Neutrophil (primary cell): ENCODE measurements around the gene SLC44A4.
"Not testable (repeated sequence)": the region's sequence is repeated elsewhere in the genome, so short reads cannot be mapped to it uniquely, and the experiment has no call there.

ENCODE experiments used
- H3K27ac ChIP-seq: fragments of 200-600 bp; sonication (generic); 2 replicates; pipeline ENCODE4 v1.5.1; 2016; ENCODE audit warnings: mild to moderate bottlenecking, moderate library complexity
- H3K27me3 ChIP-seq: fragments of 200-600 bp; sonication (generic); 2 replicates; pipeline ENCODE4 v1.6.0; 2016; ENCODE audit warnings: mild to moderate bottlenecking
- H3K36me3 ChIP-seq: fragments of 200-600 bp; sonication (generic); 2 replicates; pipeline ENCODE4 v1.5.1; 2017
- H3K4me1 ChIP-seq, 2 experiments: fragments of 200-600 bp in 1 of 2; sonication (generic) in 1 of 2; 1 replicate in 1 of 2; 2 replicates in 1 of 2; pipeline versions ENCODE4 v1.5.1 to v1.6.1; 2013 to 2016; ENCODE audit warnings: low read depth in 1 of 2, low read length in 1 of 2, mild to moderate bottlenecking in 1 of 2, moderate library complexity in 1 of 2; ENCODE audit not compliant: control insufficient read depth in 1 of 2, insufficient read depth in 1 of 2
- H3K4me3 ChIP-seq, 2 experiments: fragments of 200-600 bp in 1 of 2; sonication (generic) in 1 of 2; 1 replicate in 1 of 2; 2 replicates in 1 of 2; pipeline ENCODE4 v1.5.1; 2013 to 2016; ENCODE audit warnings: low read depth in 1 of 2, low read length in 1 of 2, mild to moderate bottlenecking in 1 of 2, moderate library complexity in 1 of 2
- H3K9me3 ChIP-seq: fragments of 200-600 bp; sonication (generic); 2 replicates; pipeline ENCODE4 v1.5.1; 2016
- CTCF ChIP-seq: fragments of 200-600 bp; sonication (generic); IDR thresholded peaks from 2 replicates; pipeline ENCODE4 v1.5.1; 2016; ENCODE audit warnings: antibody characterized with exemption

Gene SLC44A4

GRCh38 chr6:31827286-31828079 is 51.3 kb downstream of the SLC44A4 start, which contains the start of gene HSPA1B:
HSPA1B (plus strand) TSS chr6:31827738; CDS start chr6:31827951, 213 bp downstream.
- peak within 1 kb of the TSS; percentile 76 to 85 for H3K4me3 ChIP-seq
- H3K27me3 ChIP-seq = no peaks in the 10 kb centered on the region
- H3K4me1 ChIP-seq = peaks cover 65 to 72% of the 10 kb centered on the region in 2 experiments
- H3K27ac ChIP-seq = peak within 1 kb of the TSS; percentile 95
- no peaks in the 10 kb centered on the region for H3K36me3 ChIP-seq
- TF ChIP-seq CTCF = peak; percentile 25
- H3K9me3 ChIP-seq = no peaks in the 10 kb centered on the region

- no peaks in the 10 kb centered on the region for H3K9me3 ChIP-seq
- H3K36me3 ChIP-seq = no peaks in the 10 kb centered on the region
- H3K4me1 ChIP-seq = peaks cover 65 to 71% of the 10 kb centered on the region in 2 experiments
- peak overlapping the region; percentile 76 to 85 for H3K4me3 ChIP-seq
- no peaks in the 10 kb centered on the region for H3K27me3 ChIP-seq
- no peak for TF ChIP-seq CTCF
- H3K27ac ChIP-seq = peak overlapping the region; percentile 95
These were observed 52.0 kb downstream of the SLC44A4 start for GRCh38 chr6:31826793-31827285.

- Histone ChIP-seq H3K27ac (peak overlapping the region; percentile 95), H3K9me3 (no peaks in the 10 kb centered on the region), H3K36me3 (no peaks in the 10 kb centered on the region), H3K4me3 (no peak overlapping the region), H3K27me3 (no peaks in the 10 kb centered on the region), H3K4me1 (peaks cover 63 to 70% of the 10 kb centered on the region in 2 experiments)
- TF ChIP-seq CTCF = no peak
These were observed 53.2 kb downstream of the SLC44A4 start for GRCh38 chr6:31825553-31825952.

DNA sequence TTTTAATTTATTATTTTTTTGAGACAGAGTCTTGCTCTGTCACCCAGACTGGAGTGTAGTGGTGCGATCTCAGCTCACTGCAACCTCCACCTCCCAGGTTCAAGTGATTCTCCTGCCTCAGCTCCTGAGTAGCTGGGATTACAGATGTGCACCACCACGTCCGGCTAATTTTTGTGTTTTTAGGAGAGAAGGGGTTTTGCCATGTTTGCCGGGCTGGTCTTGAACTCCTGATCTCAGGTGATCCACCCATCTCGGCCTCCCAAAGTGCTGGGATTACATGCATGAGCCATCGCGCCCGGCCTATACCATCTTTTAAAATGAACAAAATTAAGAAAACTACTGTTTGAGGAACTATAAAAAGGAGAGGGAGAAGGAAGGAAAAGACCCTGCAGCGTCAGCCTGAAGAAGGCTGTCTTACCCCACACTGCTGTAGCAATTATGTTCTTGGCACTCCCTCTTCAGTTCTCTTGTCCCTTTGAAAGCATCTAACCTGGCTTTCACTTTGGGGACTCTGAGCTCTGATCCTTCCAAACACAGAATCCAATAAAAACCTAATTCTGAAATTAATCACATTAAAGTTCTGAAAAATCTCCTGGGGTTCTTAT is 55.1 kb downstream of the SLC44A4 start:
- H3K4me1 ChIP-seq = peaks cover 77 to 79% of the 10 kb centered on the region in 2 experiments
- H3K36me3 ChIP-seq, H3K9me3 ChIP-seq, H3K27me3 ChIP-seq: not testable (repeated sequence)
- peak overlapping the region; percentile 90 for H3K27ac ChIP-seq
- H3K4me3 ChIP-seq = peak overlapping the region in 1 of 2 experiments; percentile 18

DNA sequence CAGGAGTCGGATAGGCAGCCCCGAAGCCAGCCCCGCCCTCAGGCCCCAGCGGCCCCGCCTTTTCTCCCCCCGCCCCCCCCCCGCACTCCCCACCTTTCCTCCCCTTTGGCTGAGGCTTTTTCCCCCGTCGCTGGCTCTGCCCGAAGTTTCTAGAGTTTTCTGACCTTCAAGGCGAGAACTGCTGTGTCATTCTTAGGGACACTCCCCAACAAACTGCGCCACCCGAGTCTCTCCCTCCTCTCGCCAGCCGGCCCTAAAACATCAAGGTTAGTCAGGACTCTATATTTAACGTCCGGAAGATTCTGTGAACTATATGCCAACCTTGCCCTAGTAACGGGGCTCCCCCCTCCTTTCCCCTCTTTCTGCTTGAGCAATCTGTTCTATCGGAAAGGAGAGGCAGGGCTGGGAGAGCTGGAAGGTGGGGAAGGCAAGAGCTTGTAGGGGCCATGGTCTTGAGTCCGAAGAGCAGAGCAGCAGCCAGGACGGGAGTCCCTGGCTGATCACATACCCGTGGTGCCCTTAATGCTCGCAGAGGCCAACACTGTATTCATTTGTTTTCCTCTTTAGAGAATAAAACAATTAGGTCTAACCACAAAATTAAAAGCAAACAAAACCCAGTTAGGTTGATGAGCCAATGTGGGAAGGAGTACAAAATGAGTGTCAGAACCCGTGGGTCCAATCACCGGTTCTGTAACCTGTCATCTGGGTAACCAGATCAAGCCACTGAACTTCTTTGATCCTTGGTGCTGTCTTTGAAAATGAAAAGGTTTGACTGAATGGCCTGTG is 56.6 kb downstream of the SLC44A4 start:
- Histone ChIP-seq H3K27ac (peak overlapping the region; percentile 90), H3K4me3 (peak overlapping the region; percentile 80 to 96), H3K9me3 (no peaks in the 10 kb centered on the region), H3K4me1 (peaks cover 81 to 91% of the 10 kb centered on the region in 2 experiments), H3K36me3 (no peaks in the 10 kb centered on the region), H3K27me3 (no peaks in the 10 kb centered on the region)
- TF ChIP-seq CTCF = no peak
